Stimulated activated naive B cell treated with anti-CD40 and anti-IgM and Interleukin-4, amounts not matched to agents 10 μg/mL and 1 μg/mL and 100 μg/mL, for 72 hours (primary cell): ENCODE measurements around the gene RNF31.

Experiments
- ATAC-seq, 2 donors: fragments of 150-1000 bp; cut with Tn5 transposase; replicated peaks; 2 replicates each; pipeline ENCODE4 v1.10.0; 2021; ENCODE audit warnings: moderate library complexity in 1 of 2
- DNase-seq: peaks from one replicate; pipeline ENCODE4 v3.0.0; 2021
- H3K27ac Mint-ChIP-seq: one replicate; pipeline ENCODE4 v1.8.0; 2022; ENCODE audit warnings: mild to moderate bottlenecking, mixed read lengths
- H3K27me3 Mint-ChIP-seq, 2 donors: one replicate each; pipeline ENCODE4 v1.8.0; 2022; ENCODE audit warnings: mixed read lengths in 2 of 2
- H3K36me3 Mint-ChIP-seq, 2 donors: one replicate each; pipeline ENCODE4 v1.8.0; 2022; ENCODE audit warnings: mixed read lengths in 2 of 2, mild to moderate bottlenecking in 1 of 2
- H3K4me1 Mint-ChIP-seq, 2 donors: one replicate each; pipeline ENCODE4 v1.8.0; 2022; ENCODE audit warnings: mixed read lengths in 2 of 2, mild to moderate bottlenecking in 1 of 2
- H3K4me3 Mint-ChIP-seq, 2 donors: one replicate each; pipeline ENCODE4 v1.8.0; 2022; ENCODE audit warnings: mild to moderate bottlenecking in 2 of 2, mixed read lengths in 2 of 2, moderate library complexity in 1 of 2
- H3K9me3 Mint-ChIP-seq, 2 donors: one replicate each; pipeline ENCODE4 v1.8.0; 2022; ENCODE audit warnings: mixed read lengths in 2 of 2, mild to moderate bottlenecking in 1 of 2

RNF31 gene

GRCh38 chr14:24127673-24128072 lies 19.6 kb upstream of the RNF31 start:
- H3K36me3 Mint-ChIP-seq, result peaks cover 15 to 20% of the 10 kb centered on the region in 2 donors
- H3K9me3 Mint-ChIP-seq, result no peaks in the 10 kb centered on the region
- ATAC-seq, result no peak
- H3K27me3 Mint-ChIP-seq, result no peaks in the 10 kb centered on the region
- DNase-seq, result no peak
- no peak overlapping the region for H3K27ac Mint-ChIP-seq
- H3K4me3 Mint-ChIP-seq, result no peak overlapping the region
- peaks cover 28 to 43% of the 10 kb centered on the region in 2 donors for H3K4me1 Mint-ChIP-seq

- Mint-ChIP-seq H3K36me3 (peaks cover 4 to 7% of the 10 kb centered on the region in 2 donors), H3K4me1 (peaks cover 15 to 29% of the 10 kb centered on the region in 2 donors), H3K4me3 (no peak overlapping the region), H3K27ac (no peak overlapping the region), H3K9me3 (no peaks in the 10 kb centered on the region), H3K27me3 (no peaks in the 10 kb centered on the region)
- ATAC-seq (no peak), DNase-seq (no peak)
Measured at GRCh38 chr14:24129410-24129998, 17.8 kb upstream of the RNF31 start.

GRCh38 chr14:24130380-24130716 lies 16.9 kb upstream of the RNF31 start, which contains the start of gene FITM1:
Gene FITM1, plus strand, starts transcription at chr14:24130659. Its CDS starts 905 bp downstream, at chr14:24131564.
- no peak for DNase-seq
- Mint-ChIP-seq H3K27ac (peak within 1 kb of the TSS; percentile 42), H3K4me3 (no peak within 1 kb of the TSS)

GRCh38 chr14:24130717-24131548 lies 16.4 kb upstream of the RNF31 start:
- Mint-ChIP-seq H3K4me1 (peaks cover 19 to 29% of the 10 kb centered on the region in 2 donors), H3K4me3 (no peak overlapping the region), H3K36me3 (peaks cover 0 to 5% of the 10 kb centered on the region in 2 donors), H3K27ac (peak overlapping the region; percentile 42), H3K9me3 (no peaks in the 10 kb centered on the region), H3K27me3 (no peaks in the 10 kb centered on the region)
- ATAC-seq (no peak), DNase-seq (no peak)

More at GRCh38 chr14:24130380-24130716, 16.9 kb upstream of the RNF31 start, which contains the start of gene FITM1:
- no peaks in the 10 kb centered on the region for H3K9me3 Mint-ChIP-seq
- peaks cover 16 to 26% of the 10 kb centered on the region in 2 donors for H3K4me1 Mint-ChIP-seq
- H3K36me3 Mint-ChIP-seq, result peaks cover under 1 to 5% of the 10 kb centered on the region in 2 donors
- no peaks in the 10 kb centered on the region for H3K27me3 Mint-ChIP-seq
- ATAC-seq, result no peak

GRCh38 chr14:24131549-24131966 lies 15.7 kb upstream of the RNF31 start:
- DNase-seq (no peak), ATAC-seq (no peak)
- Mint-ChIP-seq H3K4me1 (peaks cover 19 to 31% of the 10 kb centered on the region in 2 donors), H3K9me3 (no peaks in the 10 kb centered on the region), H3K36me3 (peaks cover 2 to 7% of the 10 kb centered on the region in 2 donors), H3K27ac (no peak overlapping the region), H3K27me3 (no peaks in the 10 kb centered on the region), H3K4me3 (no peak overlapping the region)

GRCh38 chr14:24132061-24132685 lies 15.1 kb upstream of the RNF31 start:
- Mint-ChIP-seq H3K4me3 (peak overlapping the region in 1 of 2 donors; percentile 11), H3K4me1 (peaks cover 25 to 37% of the 10 kb centered on the region in 2 donors), H3K9me3 (no peaks in the 10 kb centered on the region), H3K27ac (no peak overlapping the region), H3K27me3 (no peaks in the 10 kb centered on the region), H3K36me3 (peaks cover 8 to 13% of the 10 kb centered on the region in 2 donors)
- ATAC-seq, result no peak
- no peak for DNase-seq

- peaks cover 12 to 15% of the 10 kb centered on the region in 2 donors for H3K36me3 Mint-ChIP-seq
- H3K4me3 Mint-ChIP-seq, result peak overlapping the region in 1 of 2 donors; percentile 49
- H3K4me1 Mint-ChIP-seq, result peaks cover 28 to 40% of the 10 kb centered on the region in 2 donors
- no peaks in the 10 kb centered on the region for H3K9me3 Mint-ChIP-seq
- peak overlapping the region; percentile 63 for H3K27ac Mint-ChIP-seq
- ATAC-seq (no peak), DNase-seq (no peak)
- no peaks in the 10 kb centered on the region for H3K27me3 Mint-ChIP-seq
Measured at GRCh38 chr14:24132976-24133375, 14.3 kb upstream of the RNF31 start.

- no peak for DNase-seq
- Mint-ChIP-seq H3K27ac (no peak overlapping the region), H3K27me3 (no peaks in the 10 kb centered on the region), H3K4me3 (no peak overlapping the region), H3K9me3 (no peaks in the 10 kb centered on the region), H3K4me1 (peaks cover 33 to 46% of the 10 kb centered on the region in 2 donors), H3K36me3 (peaks cover 20 to 23% of the 10 kb centered on the region in 2 donors)
- ATAC-seq, result no peak
Measured at GRCh38 chr14:24133735-24134134, 13.6 kb upstream of the RNF31 start.

GRCh38 chr14:24135584-24135833 lies 11.8 kb upstream of the RNF31 start:
- H3K36me3 Mint-ChIP-seq, result peaks cover 30 to 32% of the 10 kb centered on the region in 2 donors
- H3K9me3 Mint-ChIP-seq, result no peaks in the 10 kb centered on the region
- H3K27ac Mint-ChIP-seq, result peak overlapping the region; percentile 93
- H3K4me3 Mint-ChIP-seq, result peak overlapping the region; percentile 90 to 93
- DNase-seq (no peak), ATAC-seq (peak; percentile 10)
- no peaks in the 10 kb centered on the region for H3K27me3 Mint-ChIP-seq
- peaks cover 42 to 62% of the 10 kb centered on the region in 2 donors for H3K4me1 Mint-ChIP-seq

- ATAC-seq, result peak; percentile 92 to 96
- H3K27ac Mint-ChIP-seq, result peak within 1 kb of the TSS; percentile 97
Measured at GRCh38 chr14:24135834-24136683, 11.2 kb upstream of the RNF31 start, which contains the start of gene PSME1. Gene PSME1, plus strand, starts transcription at chr14:24136194. Its CDS starts 69 bp downstream, at chr14:24136263.

GRCh38 chr14:24136684-24137528 lies 10.4 kb upstream of the RNF31 start:
- H3K36me3 Mint-ChIP-seq, result peaks cover 30 to 35% of the 10 kb centered on the region in 2 donors

More at GRCh38 chr14:24135834-24136683, 11.2 kb upstream of the RNF31 start, which contains the start of gene PSME1:
- Mint-ChIP-seq H3K36me3 (peaks cover 32 to 35% of the 10 kb centered on the region in 2 donors), H3K4me3 (peak within 1 kb of the TSS; percentile 90 to 93), H3K27me3 (no peaks in the 10 kb centered on the region), H3K9me3 (no peaks in the 10 kb centered on the region), H3K4me1 (peaks cover 45 to 65% of the 10 kb centered on the region in 2 donors)
- DNase-seq, result peak; percentile 89

GRCh38 chr14:24137529-24138395 lies 9.5 kb upstream of the RNF31 start:
- Mint-ChIP-seq H3K27me3 (no peaks in the 10 kb centered on the region), H3K4me3 (peak overlapping the region; percentile 90 to 93), H3K9me3 (no peaks in the 10 kb centered on the region), H3K4me1 (peaks cover 43 to 63% of the 10 kb centered on the region in 2 donors), H3K27ac (peak overlapping the region; percentile 74), H3K36me3 (peaks cover 29 to 37% of the 10 kb centered on the region in 2 donors)
- ATAC-seq (no peak), DNase-seq (no peak)

More at GRCh38 chr14:24136684-24137528, 10.4 kb upstream of the RNF31 start:
- ATAC-seq (no peak), DNase-seq (no peak)
- H3K4me3 Mint-ChIP-seq, result peak overlapping the region; percentile 90 to 93
- no peaks in the 10 kb centered on the region for H3K27me3 Mint-ChIP-seq
- peak overlapping the region; percentile 97 for H3K27ac Mint-ChIP-seq
- H3K4me1 Mint-ChIP-seq, result peaks cover 45 to 63% of the 10 kb centered on the region in 2 donors
- no peaks in the 10 kb centered on the region for H3K9me3 Mint-ChIP-seq
